MG63 (cell line): ENCODE measurements around the gene GGA1. TPM values are rescaled to one million over a fixed set of nuclear protein-coding genes. Genes with fewer than 3 reads are reported as not detected.
"Not testable (repeated sequence)": the region's sequence is repeated elsewhere in the genome, so short reads cannot be mapped to it uniquely, and the experiment has no call there.

ENCODE experiments used
- DNase-seq: peaks from one replicate; pipeline ENCODE4 v3.0.0-alpha.2; 2020
- H3K27me3 ChIP-seq: fragments of 250-450 bp; sonication (Bioruptor Pico); 2 replicates; pipeline ENCODE4 v1.5.1; 2020; ENCODE audit warnings: mild to moderate bottlenecking, moderate library complexity
- H3K36me3 ChIP-seq: fragments of 250-450 bp; sonication (Bioruptor Pico); 2 replicates; pipeline ENCODE4 v1.5.1; 2020; ENCODE audit warnings: mild to moderate bottlenecking, moderate library complexity
- H3K4me3 ChIP-seq: fragments of 250-450 bp; sonication (Bioruptor Pico); 2 replicates; pipeline ENCODE4 v1.5.1; 2020; ENCODE audit warnings: mild to moderate bottlenecking, moderate library complexity
- H3K9me3 ChIP-seq: fragments of 250-450 bp; sonication (Bioruptor Pico); 2 replicates; pipeline ENCODE4 v1.5.1; 2020; ENCODE audit warnings: mild to moderate bottlenecking, moderate library complexity
- total RNA-seq: library from RNA; depleted of rRNA; stranded (reverse); fragments of >200 nt; shearing (Covaris generic); gene quantifications from 2 replicates; pipeline ENCODE4 v1.2.3, GENCODE V29; 2014; ENCODE audit warnings: low replicate concordance

GGA1 gene
- total RNA-seq, 1 experiment from 2014 or later: 33.2 TPM

- no peaks in the 10 kb centered on the region for H3K27me3 ChIP-seq
- DNase-seq: no peak
- no peaks in the 10 kb centered on the region for H3K36me3 ChIP-seq
- H3K4me3 ChIP-seq: no peak overlapping the region
- H3K9me3 ChIP-seq: no peaks in the 10 kb centered on the region
These were observed 42.0 kb downstream of the GGA1 start for GRCh38 chr22:37650463-37651136.

- no peak for DNase-seq
- H3K27me3 ChIP-seq: no peaks in the 10 kb centered on the region
- H3K36me3 ChIP-seq: no peaks in the 10 kb centered on the region; the same call in 1 of the 2 replicates
- H3K9me3 ChIP-seq: no peaks in the 10 kb centered on the region
- no peak overlapping the region for H3K4me3 ChIP-seq
These were observed 46.1 kb downstream of the GGA1 start for GRCh38 chr22:37654563-37655251.

GRCh38 chr22:37655252-37655563 is 46.6 kb downstream of the GGA1 start:
- DNase-seq: no peak
- no peaks in the 10 kb centered on the region for H3K9me3 ChIP-seq
- no peaks in the 10 kb centered on the region for H3K27me3 ChIP-seq
- H3K4me3 ChIP-seq: no peak overlapping the region
- H3K36me3 ChIP-seq: no peaks in the 10 kb centered on the region; the same call in 1 of the 2 replicates

GRCh38 chr22:37656583-37656982 is 47.9 kb downstream of the GGA1 start:
- not testable (repeated sequence) for H3K4me3 ChIP-seq, H3K36me3 ChIP-seq, H3K27me3 ChIP-seq, H3K9me3 ChIP-seq, DNase-seq

GRCh38 chr22:37657590-37658132 is 49.0 kb downstream of the GGA1 start:
- H3K9me3 ChIP-seq: no peaks in the 10 kb centered on the region
- peak overlapping the region; percentile 66 for H3K4me3 ChIP-seq
- H3K27me3 ChIP-seq: no peaks in the 10 kb centered on the region
- peaks cover 3% of the 10 kb centered on the region for H3K36me3 ChIP-seq
- DNase-seq: peak; percentile 37

- no peaks in the 10 kb centered on the region for H3K27me3 ChIP-seq
- peaks cover 4% of the 10 kb centered on the region for H3K36me3 ChIP-seq
- H3K9me3 ChIP-seq: no peaks in the 10 kb centered on the region
- peak within 1 kb of the TSS; percentile 77 for H3K4me3 ChIP-seq
- DNase-seq: peak; percentile 100
These were observed 49.8 kb downstream of the GGA1 start, which contains the start of gene PDXP for GRCh38 chr22:37658133-37659065. Gene PDXP, plus strand, starts transcription at chr22:37658723. Its CDS starts 60 bp downstream, at chr22:37658783.

GRCh38 chr22:37659066-37659896 is 50.6 kb downstream of the GGA1 start:
- Histone ChIP-seq H3K4me3 (peak overlapping the region; percentile 77), H3K36me3 (peaks cover 8% of the 10 kb centered on the region), H3K27me3 (no peaks in the 10 kb centered on the region), H3K9me3 (no peaks in the 10 kb centered on the region)
- DNase-seq: no peak

GRCh38 chr22:37659897-37660708 is 51.5 kb downstream of the GGA1 start:
- Histone ChIP-seq H3K9me3 (no peaks in the 10 kb centered on the region), H3K36me3 (peaks cover 10% of the 10 kb centered on the region), H3K27me3 (no peaks in the 10 kb centered on the region), H3K4me3 (peak overlapping the region; percentile 77)
- DNase-seq: no peak

GRCh38 chr22:37660709-37661045 is 52.0 kb downstream of the GGA1 start:
- DNase-seq: no peak
- no peaks in the 10 kb centered on the region for H3K27me3 ChIP-seq
- no peaks in the 10 kb centered on the region for H3K9me3 ChIP-seq
- peaks cover 11% of the 10 kb centered on the region for H3K36me3 ChIP-seq
- H3K4me3 ChIP-seq: peak overlapping the region; percentile 0; the same call in 1 of the 2 replicates

- Histone ChIP-seq H3K9me3 (no peaks in the 10 kb centered on the region), H3K27me3 (no peaks in the 10 kb centered on the region), H3K4me3 (peak overlapping the region; percentile 0; the same call in 1 of the 2 replicates), H3K36me3 (peaks cover 17% of the 10 kb centered on the region)
- DNase-seq: no peak
These were observed 52.7 kb downstream of the GGA1 start for GRCh38 chr22:37661160-37661924.

- DNase-seq: no peak
- Histone ChIP-seq H3K4me3 (no peak overlapping the region), H3K27me3 (no peaks in the 10 kb centered on the region), H3K36me3 (peaks cover 22% of the 10 kb centered on the region), H3K9me3 (no peaks in the 10 kb centered on the region)
These were observed 53.4 kb downstream of the GGA1 start for GRCh38 chr22:37662039-37662438.

GRCh38 chr22:37663521-37664140 is 55.0 kb downstream of the GGA1 start:
- no peak for DNase-seq

GRCh38 chr22:37664249-37665101 is 55.8 kb downstream of the GGA1 start:
- H3K27me3 ChIP-seq: no peaks in the 10 kb centered on the region
- H3K36me3 ChIP-seq: peaks cover 23% of the 10 kb centered on the region
- H3K9me3 ChIP-seq: no peaks in the 10 kb centered on the region
- no peak overlapping the region for H3K4me3 ChIP-seq
- no peak for DNase-seq

More at GRCh38 chr22:37663521-37664140, 55.0 kb downstream of the GGA1 start:
- H3K4me3 ChIP-seq: no peak overlapping the region
- no peaks in the 10 kb centered on the region for H3K9me3 ChIP-seq
- peaks cover 23% of the 10 kb centered on the region for H3K36me3 ChIP-seq
- H3K27me3 ChIP-seq: no peaks in the 10 kb centered on the region

GRCh38 chr22:37665487-37665886 is 56.9 kb downstream of the GGA1 start:
- DNase-seq: no peak
- Histone ChIP-seq H3K9me3 (no peaks in the 10 kb centered on the region), H3K4me3 (no peak overlapping the region), H3K36me3 (peaks cover 23% of the 10 kb centered on the region), H3K27me3 (no peaks in the 10 kb centered on the region)
